ENCODE data around the gene OR7D4. TPM values are rescaled to one million over a fixed set of nuclear protein-coding genes. Genes with fewer than 3 reads are reported as not detected.

Gene OR7D4
- total RNA-seq, result not detected

GRCh38 chr19:9219489-9219888, at the start of gene OR7D4:
TSS of gene OR7D4 (minus strand) at chr19:9219589. CDS start at chr19:9214837, 4,752 bp downstream.

GRCh38 chr19:9250630-9251029, 31.2 kb upstream of the OR7D4 start, which contains the start of gene OR7E24:
TSS of gene OR7E24 (plus strand) at chr19:9250930. CDS start at chr19:9251044, 114 bp downstream.

GRCh38 chr19:9178901-9179300, 40.5 kb downstream of the OR7D4 start, which contains the start of gene OR7D2:
TSS of gene OR7D2 (plus strand) at chr19:9178979. CDS start at chr19:9185782, 6,803 bp downstream.

Other genes starting within 250 kb of the OR7D4 start
- gene MUC16, start 209.2 kb downstream of the OR7D4 start, total RNA-seq, result 0.06 TPM
- not detected for gene OR1M1, start 132.5 kb downstream of the OR7D4 start, total RNA-seq
- gene OR7G2, start 112.1 kb downstream of the OR7D4 start, total RNA-seq, result not detected
- gene OR7G1, start 103.8 kb downstream of the OR7D4 start, total RNA-seq, result not detected
- gene OR7G3, start 92.6 kb downstream of the OR7D4 start, total RNA-seq, result not detected
- 25.3 TPM for gene ZNF317, start 79.2 kb downstream of the OR7D4 start, total RNA-seq
- 0.12 TPM for gene OR7D2, start 40.6 kb downstream of the OR7D4 start, total RNA-seq
- gene OR7E24, start 31.3 kb upstream of the OR7D4 start, total RNA-seq, result not detected
- 11.2 TPM for gene ZNF699, start 90.2 kb upstream of the OR7D4 start, total RNA-seq
- 39.2 TPM for gene ZNF559, start 104.6 kb upstream of the OR7D4 start, total RNA-seq
- 7.1 TPM for gene ZNF177, start 143.4 kb upstream of the OR7D4 start, total RNA-seq
- gene ZNF266, start 216.0 kb upstream of the OR7D4 start, total RNA-seq, result 21.4 TPM

All from metanephros (tissue), 1 donor.